ENCODE results near the gene MBNL1.
A peak's percentile ranks its signal among the peaks of the same experiment; 100 is the strongest.

Gene MBNL1

GRCh38 chr3:152269056-152269830 is 514 bp downstream of the MBNL1 start:
- Histone ChIP-seq H3K36me3 (replicated peaks in 1 of 2; ENCODE audit: control insufficient read depth in 2 of 2, insufficient read depth in 2 of 2, low read length in 2 of 2) (no peaks in the 10 kb centered on the region), H4K91ac (ENCODE audit: low read depth, low read length, poor library complexity) (no peak overlapping the region), H3K4me3 (ENCODE audit: low read length in 2 of 2) (peak overlapping the region; percentile 84 to 92), H3K9me3 (replicated peaks in 1 of 2; ENCODE audit: control insufficient read depth in 2 of 2, insufficient read depth in 1 of 2, low read depth in 1 of 2, low read length in 2 of 2) (no peaks in the 10 kb centered on the region), H3K27ac (replicated peaks; ENCODE audit: low read length) (peak overlapping the region; percentile 88), H3K18ac (ENCODE audit: low read length) (peak overlapping the region; percentile 78), H2BK15ac (ENCODE audit: low read length) (peak overlapping the region; percentile 67), H2AFZ (ENCODE audit: low read length) (peak overlapping the region; percentile 96), H2BK120ac (ENCODE audit: low read depth, low read length) (no peak overlapping the region), H3K4me1 (ENCODE audit: control insufficient read depth in 2 of 2, insufficient read depth in 1 of 2, low read depth in 1 of 2, low read length in 2 of 2) (peaks cover 4 to 7% of the 10 kb centered on the region in 2 donors), H3K79me1 (ENCODE audit: low read depth, low read length) (no peaks in the 10 kb centered on the region), H3K9ac (ENCODE audit: low read depth, low read length, poor library complexity) (peak overlapping the region; percentile 75), H3K27me3 (ENCODE audit: control insufficient read depth in 3 of 3, insufficient read depth in 3 of 3, low read depth in 1 of 3, low read length in 3 of 3) (peaks cover 0 to 12% (median 0%) of the 10 kb centered on the region in 3 experiments), H4K8ac (ENCODE audit: low read depth, low read length) (no peak overlapping the region), H2BK12ac (ENCODE audit: low read length) (no peak overlapping the region), H2AK5ac (ENCODE audit: low read depth, low read length) (peak overlapping the region; percentile 53), H3K23ac (ENCODE audit: low read depth, low read length, poor library complexity) (no peak overlapping the region), H3K14ac (ENCODE audit: low read length) (no peak overlapping the region), H2BK5ac (ENCODE audit: low read length) (peak overlapping the region; percentile 61), H3K4ac (ENCODE audit: low read length) (no peak overlapping the region), H3K4me2 (ENCODE audit: insufficient read depth, low read length, poor library complexity, severe bottlenecking) (peak overlapping the region; percentile 67)
- DNase-seq (ENCODE audit: low spot score), result no peak
- WGBS, 2 donors (ENCODE audit: extremely low coverage in 2 of 2, insufficient read length in 2 of 2, insufficient replicate concordance in 1 of 2), result no CpG with 5 or more reads among the region's 56 CpGs

GRCh38 chr3:152269831-152270734 is 1.4 kb downstream of the MBNL1 start:
- Histone ChIP-seq H4K8ac (ENCODE audit: low read depth, low read length) (no peak overlapping the region), H2AK5ac (ENCODE audit: low read depth, low read length) (no peak overlapping the region), H3K23ac (ENCODE audit: low read depth, low read length, poor library complexity) (no peak overlapping the region), H3K27ac (replicated peaks; ENCODE audit: low read length) (no peak overlapping the region), H2BK15ac (ENCODE audit: low read length) (no peak overlapping the region), H3K27me3 (ENCODE audit: control insufficient read depth in 3 of 3, insufficient read depth in 3 of 3, low read depth in 1 of 3, low read length in 3 of 3) (peaks cover 0 to 12% (median 0%) of the 10 kb centered on the region in 3 experiments), H3K4me1 (ENCODE audit: control insufficient read depth in 2 of 2, insufficient read depth in 1 of 2, low read depth in 1 of 2, low read length in 2 of 2) (peaks cover 4 to 7% of the 10 kb centered on the region in 2 donors), H2BK120ac (ENCODE audit: low read depth, low read length) (no peak overlapping the region), H3K79me1 (ENCODE audit: low read depth, low read length) (no peaks in the 10 kb centered on the region), H3K9me3 (replicated peaks in 1 of 2; ENCODE audit: control insufficient read depth in 2 of 2, insufficient read depth in 1 of 2, low read depth in 1 of 2, low read length in 2 of 2) (no peaks in the 10 kb centered on the region), H3K9ac (ENCODE audit: low read depth, low read length, poor library complexity) (no peak overlapping the region), H4K91ac (ENCODE audit: low read depth, low read length, poor library complexity) (no peak overlapping the region), H3K4ac (ENCODE audit: low read length) (no peak overlapping the region), H2AFZ (ENCODE audit: low read length) (peak overlapping the region; percentile 96), H3K18ac (ENCODE audit: low read length) (no peak overlapping the region), H3K4me3 (ENCODE audit: low read length in 2 of 2) (peak overlapping the region; percentile 84 to 92), H3K36me3 (replicated peaks in 1 of 2; ENCODE audit: control insufficient read depth in 2 of 2, insufficient read depth in 2 of 2, low read length in 2 of 2) (no peaks in the 10 kb centered on the region), H3K14ac (ENCODE audit: low read length) (no peak overlapping the region), H2BK5ac (ENCODE audit: low read length) (no peak overlapping the region), H2BK12ac (ENCODE audit: low read length) (no peak overlapping the region), H3K4me2 (ENCODE audit: insufficient read depth, low read length, poor library complexity, severe bottlenecking) (peak overlapping the region; percentile 67)
- no peak for DNase-seq (ENCODE audit: low spot score)
- no CpG with 5 or more reads among the region's 16 CpGs for WGBS, 2 donors (ENCODE audit: extremely low coverage in 2 of 2, insufficient read length in 2 of 2, insufficient replicate concordance in 1 of 2)

- no CpG with 5 or more reads among the region's 1 CpG for WGBS, 2 donors (ENCODE audit: extremely low coverage in 2 of 2, insufficient read length in 2 of 2, insufficient replicate concordance in 1 of 2)
- peak overlapping the region in 1 of 2 donors; percentile 84 for H3K4me3 ChIP-seq (ENCODE audit: low read length in 2 of 2)
- DNase-seq (ENCODE audit: low spot score), result no peak
Observed at GRCh38 chr3:152270937-152271336, 2.2 kb downstream of the MBNL1 start.

More at GRCh38 chr3:152270937-152271336, 2.2 kb downstream of the MBNL1 start:
- no peak overlapping the region for H2BK120ac ChIP-seq (ENCODE audit: low read depth, low read length)
- H2BK12ac ChIP-seq (ENCODE audit: low read length), result no peak overlapping the region
- H4K8ac ChIP-seq (ENCODE audit: low read depth, low read length), result no peak overlapping the region
- H3K9me3 ChIP-seq (replicated peaks in 1 of 2; ENCODE audit: control insufficient read depth in 2 of 2, insufficient read depth in 1 of 2, low read depth in 1 of 2, low read length in 2 of 2), result no peaks in the 10 kb centered on the region
- H3K14ac ChIP-seq (ENCODE audit: low read length), result no peak overlapping the region
- H2BK15ac ChIP-seq (ENCODE audit: low read length), result no peak overlapping the region
- H3K4me1 ChIP-seq (ENCODE audit: control insufficient read depth in 2 of 2, insufficient read depth in 1 of 2, low read depth in 1 of 2, low read length in 2 of 2), result peaks cover 6 to 7% of the 10 kb centered on the region in 2 donors
- H3K27ac ChIP-seq (replicated peaks; ENCODE audit: low read length), result no peak overlapping the region
- H2BK5ac ChIP-seq (ENCODE audit: low read length), result no peak overlapping the region
- no peaks in the 10 kb centered on the region for H3K79me1 ChIP-seq (ENCODE audit: low read depth, low read length)
- no peak overlapping the region for H3K4me2 ChIP-seq (ENCODE audit: insufficient read depth, low read length, poor library complexity, severe bottlenecking)
- H3K9ac ChIP-seq (ENCODE audit: low read depth, low read length, poor library complexity), result no peak overlapping the region
- no peak overlapping the region for H3K23ac ChIP-seq (ENCODE audit: low read depth, low read length, poor library complexity)
- H4K91ac ChIP-seq (ENCODE audit: low read depth, low read length, poor library complexity), result no peak overlapping the region
- no peak overlapping the region for H2AK5ac ChIP-seq (ENCODE audit: low read depth, low read length)
- H3K27me3 ChIP-seq (ENCODE audit: control insufficient read depth in 3 of 3, insufficient read depth in 3 of 3, low read depth in 1 of 3, low read length in 3 of 3), result peaks cover 0 to 12% (median 0%) of the 10 kb centered on the region in 3 experiments
- H3K4ac ChIP-seq (ENCODE audit: low read length), result no peak overlapping the region
- H3K36me3 ChIP-seq (replicated peaks in 1 of 2; ENCODE audit: control insufficient read depth in 2 of 2, insufficient read depth in 2 of 2, low read length in 2 of 2), result no peaks in the 10 kb centered on the region
- H2AFZ ChIP-seq (ENCODE audit: low read length), result no peak overlapping the region
- no peak overlapping the region for H3K18ac ChIP-seq (ENCODE audit: low read length)

All from neuronal stem cell (in vitro differentiated cells).